GM19239 (cell line): ENCODE data around the gene GJC1.
"Not testable (repeated sequence)": the region's sequence is repeated elsewhere in the genome, so short reads cannot be mapped to it uniquely, and the experiment has no call there.

Experiments
- DNase-seq: peaks from one replicate; pipeline ENCODE4 v3.0.0; 2011; ENCODE audit warnings: low spot score; ENCODE audit not compliant: insufficient read length
- FAIRE-seq: peaks from 2 replicates; lab custom pipeline; 2011; peaks lifted over from hg19 to GRCh38; lab: Jason Lieb, UNC

Gene GJC1

GRCh38 chr17:44847586-44847985 lies 17.5 kb upstream of the GJC1 start, which contains the start of gene HIGD1B:
Gene HIGD1B, plus strand, starts transcription at chr17:44847883. Its CDS starts 270 bp downstream, at chr17:44848153.
- no peak for FAIRE-seq

DNA sequence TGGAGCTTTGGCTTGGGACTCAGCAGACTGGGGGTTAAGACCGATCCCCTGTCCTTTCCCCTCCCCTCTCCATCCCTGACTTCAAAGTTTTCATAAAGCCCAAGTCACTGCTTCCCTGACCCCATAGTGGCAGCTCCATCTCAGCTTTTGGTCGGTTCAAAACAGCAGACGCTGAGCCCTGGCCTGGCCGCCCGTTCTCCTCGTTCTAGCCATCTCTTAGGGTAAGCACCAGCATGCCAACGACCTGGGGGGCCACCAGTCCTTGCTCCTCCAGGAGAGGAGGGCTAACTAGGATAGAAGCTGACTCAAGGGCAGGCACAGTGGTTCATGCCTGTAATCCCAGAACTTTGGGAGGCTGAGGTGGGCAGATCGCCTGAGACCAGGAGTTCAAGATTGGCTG lies 16.1 kb upstream of the GJC1 start:
- DNase-seq (no peak), FAIRE-seq (no peak)

More at GRCh38 chr17:44847586-44847985, 17.5 kb upstream of the GJC1 start, which contains the start of gene HIGD1B:
- no peak for DNase-seq

DNA sequence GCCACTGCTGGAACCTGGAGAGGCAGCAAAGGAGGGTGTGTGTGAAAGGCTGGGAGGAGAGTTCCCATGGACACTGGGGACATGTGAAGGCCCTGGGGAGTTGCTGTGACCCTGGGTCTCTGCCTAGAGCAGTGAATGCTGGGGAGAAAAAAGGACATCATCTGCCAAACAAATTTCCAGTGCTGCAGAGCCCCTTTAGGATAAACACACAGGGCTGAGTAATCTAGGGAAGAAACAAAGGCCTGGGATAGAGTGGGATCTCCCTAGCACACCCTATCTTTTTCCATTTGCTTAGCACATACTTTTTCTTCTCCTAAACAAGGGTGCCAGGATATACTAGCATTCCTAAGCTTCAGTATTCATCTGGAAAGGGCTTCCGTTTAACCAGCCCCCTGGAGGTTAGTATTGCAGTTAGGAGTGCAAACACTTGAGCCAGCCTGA lies 14.3 kb upstream of the GJC1 start:
- no peak for DNase-seq
- no peak for FAIRE-seq

DNA sequence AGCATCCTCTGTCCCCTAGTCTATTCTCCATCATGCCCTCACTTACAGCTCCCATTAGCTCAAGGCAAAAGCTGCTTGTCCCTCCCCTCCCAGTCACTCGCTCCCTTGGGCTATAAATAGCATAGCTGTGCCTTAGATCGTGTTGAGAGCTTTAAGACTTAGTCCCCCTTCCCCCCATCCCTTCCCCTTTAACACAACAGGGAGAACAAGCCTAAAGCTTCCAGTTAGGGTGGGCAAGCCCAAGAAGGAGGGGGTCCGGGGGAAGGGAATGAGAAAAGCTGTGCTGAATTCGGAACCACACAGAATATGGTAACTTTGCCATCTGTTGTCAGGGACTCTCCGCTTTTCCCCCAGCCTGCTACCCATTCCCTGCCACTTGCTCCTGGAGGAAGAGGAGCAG lies 12.7 kb upstream of the GJC1 start:
- DNase-seq (no peak), FAIRE-seq (no peak)

GRCh38 chr17:44840936-44841335 lies 10.8 kb upstream of the GJC1 start:
- DNase-seq: no peak
- FAIRE-seq: no peak

GRCh38 chr17:44840274-44840673 lies 10.2 kb upstream of the GJC1 start:
- FAIRE-seq (no peak), DNase-seq (no peak)

DNA sequence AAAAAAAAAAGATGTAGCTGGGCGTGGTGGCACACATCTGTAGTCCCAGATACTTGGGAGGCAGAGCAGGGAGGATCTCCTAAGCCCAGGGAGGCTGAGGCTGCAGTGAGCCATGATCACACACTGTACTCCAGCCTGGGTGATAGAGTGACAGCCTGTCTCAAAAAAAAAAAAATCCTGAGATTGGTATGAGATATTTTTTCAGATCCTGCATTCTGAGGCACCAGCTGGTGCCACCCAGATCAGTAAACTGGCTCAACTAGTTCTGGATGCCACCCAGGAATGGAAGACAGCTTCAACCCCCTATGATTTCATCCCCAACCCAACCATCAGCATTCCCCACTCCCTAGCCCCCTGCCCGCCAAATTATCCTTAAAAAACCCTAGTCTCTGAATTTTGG lies 7.1 kb upstream of the GJC1 start:
- FAIRE-seq (no peak), DNase-seq (no peak)

DNA sequence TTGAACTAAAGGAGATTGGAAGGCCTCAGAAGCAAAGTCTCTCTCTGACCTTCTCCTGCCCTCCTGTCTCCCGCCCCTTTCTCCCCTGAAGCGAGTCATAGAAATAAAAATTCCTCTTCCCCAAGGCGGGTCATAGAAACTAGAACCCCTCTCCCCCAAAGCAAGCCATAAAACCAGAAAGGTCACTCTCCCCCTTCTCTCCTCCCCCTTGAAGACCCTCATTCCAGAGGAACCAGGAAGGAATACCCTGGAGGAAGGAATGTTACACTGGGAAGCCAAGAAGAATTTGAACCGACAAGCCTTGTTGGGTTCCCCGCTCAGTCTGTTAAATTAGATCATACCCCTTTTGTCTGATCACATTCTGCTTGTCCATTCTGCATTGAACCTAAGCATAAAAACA lies 2.7 kb upstream of the GJC1 start:
- no peak for FAIRE-seq
- no peak for DNase-seq

- DNase-seq (no peak), FAIRE-seq (no peak)
Measured at GRCh38 chr17:44831371-44831770, 1.3 kb upstream of the GJC1 start.

GRCh38 chr17:44830359-44831288 lies 537 bp upstream of the GJC1 start:
- FAIRE-seq (no peak), DNase-seq (no peak)

DNA sequence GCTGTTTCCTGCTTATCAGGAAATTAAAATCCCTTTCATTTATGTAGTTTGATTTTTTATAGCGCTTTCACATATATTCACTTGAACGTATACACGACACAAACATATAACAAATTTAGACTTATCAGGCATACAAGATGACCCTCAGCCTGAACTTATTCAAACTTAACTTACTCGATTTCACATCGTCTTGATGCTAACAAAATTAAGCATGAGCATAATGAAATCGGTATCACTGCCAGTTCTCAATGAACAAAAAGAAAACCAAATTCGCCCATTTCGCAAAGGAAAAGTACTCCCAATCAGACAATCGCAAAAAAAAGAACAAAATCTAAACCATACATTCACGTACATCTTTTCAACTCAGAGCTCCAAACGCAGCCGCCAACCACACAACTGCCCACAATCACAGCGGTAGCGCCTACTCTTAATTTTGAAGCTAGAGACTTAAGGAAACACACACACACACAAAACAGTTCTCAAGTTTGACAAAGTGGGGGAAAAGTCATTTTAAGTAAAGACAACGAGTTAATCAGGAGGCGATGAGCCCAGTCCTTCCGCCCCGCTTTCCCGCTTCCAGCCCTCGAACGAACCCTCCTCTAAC lies 1.1 kb downstream of the GJC1 start:
- no peak for DNase-seq
- FAIRE-seq: peak; percentile 82

GRCh38 chr17:44827863-44828262 lies 2.2 kb downstream of the GJC1 start:
- FAIRE-seq: no peak

DNA sequence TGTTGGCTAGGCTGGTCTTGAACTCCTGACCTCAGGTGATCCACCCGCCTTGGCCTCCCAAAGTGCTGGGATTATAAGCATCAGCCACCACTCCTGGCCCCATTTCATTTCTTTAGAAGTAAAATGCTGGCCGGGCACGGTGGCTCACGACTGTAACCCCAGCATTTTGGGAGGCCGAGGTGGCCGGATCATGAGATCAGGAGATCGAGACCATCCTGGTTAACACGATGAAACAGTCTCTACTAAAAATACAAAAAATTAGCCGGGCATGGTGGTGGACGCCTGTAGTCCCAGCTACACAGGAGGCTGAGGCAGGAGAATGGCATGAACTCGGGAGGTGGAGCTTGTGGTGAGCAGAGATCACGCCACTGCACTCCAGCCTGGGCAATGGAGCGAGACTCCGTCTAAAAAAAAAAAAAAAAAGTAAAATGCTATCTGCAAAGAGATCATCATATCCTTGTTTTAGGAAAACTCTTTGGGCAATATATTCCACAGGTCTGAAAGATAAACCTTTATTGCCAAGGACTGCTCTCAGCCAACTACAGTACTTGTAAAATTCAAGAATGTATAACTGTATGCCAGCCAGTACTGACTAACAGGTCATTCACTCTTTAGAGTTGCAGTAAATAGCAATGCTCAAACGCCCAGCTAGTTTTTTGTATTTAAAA lies 3.8 kb downstream of the GJC1 start:
- FAIRE-seq (no peak), DNase-seq (no peak)

More at GRCh38 chr17:44827863-44828262, 2.2 kb downstream of the GJC1 start:
- no peak for DNase-seq

DNA sequence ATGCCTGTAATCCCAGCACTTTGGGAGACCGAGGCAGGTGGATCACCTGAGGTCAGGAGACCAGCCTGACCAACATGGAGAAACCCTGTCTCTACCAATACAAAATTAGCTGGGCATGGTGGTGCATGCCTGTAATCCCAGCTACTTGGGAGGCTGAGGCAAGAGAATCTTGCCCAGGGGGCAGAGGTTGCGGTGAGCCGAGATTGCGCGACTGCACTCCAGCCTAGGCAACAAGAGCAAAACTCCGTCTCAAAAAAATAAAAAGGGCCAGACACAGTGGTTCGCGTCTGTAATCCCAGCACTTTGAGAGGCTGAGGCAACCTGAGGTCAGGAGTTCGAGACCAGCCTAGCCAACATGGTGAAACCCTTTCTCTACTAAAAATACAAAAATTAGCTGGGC lies 4.9 kb downstream of the GJC1 start:
- not testable (repeated sequence) for FAIRE-seq, DNase-seq

DNA sequence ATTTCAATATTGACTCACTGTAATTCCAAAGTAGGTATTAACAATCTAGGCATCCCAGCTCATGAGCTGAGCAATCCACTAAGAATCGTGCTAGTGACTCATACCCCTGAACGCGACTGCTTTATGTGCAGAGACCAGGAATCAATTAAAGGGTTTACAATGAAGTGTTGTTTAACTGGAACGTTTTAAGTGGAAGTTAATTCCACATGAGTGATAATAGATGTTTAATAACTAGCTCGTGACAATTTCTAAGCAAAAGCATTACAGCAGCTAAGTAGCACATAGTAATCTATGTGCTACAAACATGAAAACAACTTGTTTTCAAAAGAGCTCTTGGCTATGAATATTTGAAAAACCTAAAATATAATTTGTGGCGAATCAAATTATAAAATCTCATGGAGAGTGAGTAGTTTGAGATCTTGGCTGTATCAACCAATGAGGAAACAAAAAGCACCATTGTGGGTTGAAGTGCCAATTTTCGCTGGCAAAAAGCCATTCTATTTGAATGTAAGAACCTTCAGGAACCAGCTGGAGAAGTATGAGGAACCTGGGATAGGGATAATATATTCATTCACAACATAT lies 9.4 kb downstream of the GJC1 start:
- no peak for DNase-seq
- FAIRE-seq: no peak

- not testable (repeated sequence) for DNase-seq, FAIRE-seq
Measured at GRCh38 chr17:44818508-44818907, 11.6 kb downstream of the GJC1 start.

DNA sequence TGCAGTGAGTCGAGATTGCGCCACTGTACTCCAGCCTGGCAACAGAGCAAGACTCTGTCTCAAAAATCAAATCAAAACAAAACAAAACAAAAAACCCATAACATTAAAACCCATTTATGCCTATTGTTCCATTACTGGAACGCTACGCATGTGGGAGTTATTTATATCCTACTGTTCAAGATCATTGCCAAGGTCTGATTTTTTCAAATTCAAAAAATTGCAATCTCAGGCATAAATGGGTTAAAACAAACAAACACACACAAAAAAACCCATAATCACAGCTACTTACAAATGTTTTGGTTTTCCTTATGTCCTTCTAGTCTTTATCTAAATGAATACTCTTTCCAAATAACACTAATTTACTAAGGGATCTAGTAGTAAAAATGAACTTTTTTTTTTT lies 17.8 kb downstream of the GJC1 start:
- no peak for FAIRE-seq
- no peak for DNase-seq

DNA sequence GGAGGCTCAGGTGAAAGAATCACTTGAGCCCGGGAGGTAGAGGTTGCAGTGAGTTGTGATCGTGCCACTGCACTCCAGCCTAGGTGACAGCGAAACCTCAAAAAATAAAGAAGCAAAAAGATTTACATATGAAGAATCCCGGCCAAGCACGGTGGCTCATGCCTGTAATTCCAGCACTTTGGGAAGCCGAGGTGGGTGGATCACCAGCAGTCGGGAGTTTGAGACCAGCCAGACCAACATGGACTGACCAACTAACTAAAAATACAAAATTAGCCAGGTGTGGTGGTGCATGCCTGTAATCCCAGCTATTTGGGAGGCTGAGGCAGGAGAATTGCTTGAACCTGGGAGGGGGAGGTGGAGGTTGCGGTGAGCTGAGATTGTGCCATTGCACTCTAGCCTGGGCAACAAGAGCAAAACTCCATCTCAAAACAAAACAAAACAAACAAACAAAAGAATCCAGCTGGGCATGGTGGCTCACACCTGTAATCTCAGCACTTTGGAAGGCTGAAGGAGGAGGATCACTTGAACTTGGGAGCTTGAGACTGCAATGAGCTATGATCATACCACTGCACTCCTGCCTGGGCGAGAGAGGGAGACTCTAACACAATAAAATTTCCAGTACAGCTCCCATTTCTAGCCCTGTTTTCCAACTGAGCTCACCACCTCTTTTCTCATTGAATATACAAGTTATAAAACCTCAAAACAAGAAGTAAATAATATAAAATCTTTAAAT lies 21.3 kb downstream of the GJC1 start:
- not testable (repeated sequence) for DNase-seq, FAIRE-seq

DNA sequence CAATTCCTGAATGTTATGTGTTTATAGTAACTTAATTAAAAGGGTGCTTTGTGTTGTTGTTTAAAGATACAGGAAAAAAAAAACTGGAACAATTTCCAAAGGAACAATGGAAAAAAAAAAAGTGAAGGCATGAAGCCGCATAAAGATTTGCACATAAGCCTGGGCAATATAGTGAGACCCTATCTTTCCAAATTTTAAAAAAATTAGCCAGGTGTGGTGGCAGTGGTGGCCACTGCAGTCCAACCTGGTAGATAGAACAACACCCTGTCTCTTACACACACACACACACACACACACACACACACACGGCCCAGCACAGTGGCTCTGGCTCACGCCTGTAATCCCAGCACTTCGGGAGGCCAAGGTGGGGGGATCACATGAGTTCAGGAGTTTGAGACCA lies 21.9 kb downstream of the GJC1 start:
- no peak for DNase-seq
- FAIRE-seq: no peak

GRCh38 chr17:44807817-44808155 lies 22.3 kb downstream of the GJC1 start:
- DNase-seq (no peak), FAIRE-seq (no peak)
